K562 (cell line): ENCODE results near the gene EPHB1. TPM values are rescaled to one million over a fixed set of nuclear protein-coding genes. Genes with fewer than 3 reads are reported as not detected.

Source experiments
- ATAC-seq: fragments of 200-7000 bp; cut with Tn5 transposase; 3 replicates; pipeline ENCODE4 v1.9.1; 2020; ENCODE audit warnings: moderate library complexity
- BruUV-seq: library from RNA; stranded (reverse); fragments of 400-500 nt; replicated peaks from 2 replicates; lab custom pipeline; 2021; lab: Mats Ljungman, UMichigan
- CTCF ChIA-PET: fragments of 300-600 bp; formaldehyde crosslinking; extraction: SDS; loops from one replicate; lab custom pipeline; 2021; ENCODE audit warnings: low intra/inter-chr PET ratio; lab: Yijun Ruan, JAX
- POLR2A ChIA-PET: fragments of 300-600, 350-650 bp; sonication (Branson Sonifier 250); formaldehyde crosslinking; extraction: SDS; loops from one replicate; lab custom pipeline; 2021; ENCODE audit warnings: antibody characterized with exemption, inconsistent platforms; lab: Yijun Ruan, JAX
- DNase-seq, 4 experiments: peaks; one replicate each; pipeline versions ENCODE4 v3.0.0 to v3.0.0-alpha.2; 2011 to 2018; ENCODE audit warnings: low spot score in 3 of 4, mixed read lengths in 3 of 4; ENCODE audit errors: extremely low read depth in 1 of 4
- FAIRE-seq: peaks from 2 replicates; lab custom pipeline; 2011; peaks lifted over from hg19 to GRCh38; lab: Jason Lieb, UNC
- H2AFZ ChIP-seq: 2 replicates; pipeline ENCODE4 v1.6.0; 2011; ENCODE audit warnings: low read depth, low read length, control low read depth, inconsistent platforms
- H3K27ac ChIP-seq: fragments of 200-600 bp; 3 replicates; pipeline ENCODE4 v1.8.0; 2011; ENCODE audit warnings: low read depth, mild to moderate bottlenecking, control low read depth, inconsistent platforms, low read length, moderate library complexity, mixed read lengths; ENCODE audit errors: extremely low read depth
- H3K27me3 ChIP-seq, 2 experiments: fragments of 300-600 bp in 1 of 2; 2 replicates in 1 of 2; 3 replicates in 1 of 2; pipeline versions ENCODE4 v1.6.0 to v1.8.0; 2011; ENCODE audit warnings: inconsistent platforms in 2 of 2, low read length in 2 of 2, mild to moderate bottlenecking in 1 of 2, mixed read lengths in 1 of 2, moderate library complexity in 1 of 2; ENCODE audit not compliant: control insufficient read depth in 2 of 2, insufficient read depth in 2 of 2
- H3K36me3 ChIP-seq: fragments of 300-600 bp; 3 replicates; pipeline ENCODE4 v1.8.0; 2011; ENCODE audit warnings: mild to moderate bottlenecking, low read length, inconsistent platforms; ENCODE audit not compliant: control insufficient read depth, insufficient read depth
- H3K4me1 ChIP-seq, 2 experiments: fragments of 200-600 bp in 1 of 2; replicated peaks in 1 of 2; 2 replicates in 1 of 2; 3 replicates in 1 of 2; pipeline versions ENCODE4 v1.5.1 to v1.8.0; 2011; ENCODE audit warnings: inconsistent platforms in 2 of 2, low read length in 2 of 2, mild to moderate bottlenecking in 1 of 2, mixed read lengths in 1 of 2, moderate library complexity in 1 of 2; ENCODE audit not compliant: control insufficient read depth in 2 of 2, insufficient read depth in 2 of 2
- H3K4me2 ChIP-seq: 2 replicates; pipeline ENCODE4 v1.6.1; 2011; ENCODE audit warnings: low read length, control low read depth, inconsistent platforms, mixed read lengths; ENCODE audit not compliant: insufficient read depth
- H3K4me3 ChIP-seq: fragments of 200-600 bp; sonication (generic), shearing (Covaris generic); 2 replicates; pipeline ENCODE4 v1.5.1; 2016; ENCODE audit warnings: control low read depth, inconsistent platforms
- H3K79me2 ChIP-seq: fragments of 200-600 bp; 3 replicates; pipeline ENCODE4 v1.8.0; 2011; ENCODE audit warnings: low read length, inconsistent platforms; ENCODE audit not compliant: control insufficient read depth, insufficient read depth
- H3K9ac ChIP-seq, 2 experiments: 2 replicates each; pipeline versions ENCODE4 v1.6.0 to v1.6.1; 2011; ENCODE audit warnings: low read depth in 2 of 2, low read length in 2 of 2, control low read depth in 1 of 2, inconsistent platforms in 1 of 2, mild to moderate bottlenecking in 1 of 2, mixed read lengths in 1 of 2; ENCODE audit not compliant: insufficient read depth in 1 of 2
- H3K9me1 ChIP-seq: one replicate; pipeline ENCODE4 v1.6.0; 2011; ENCODE audit warnings: inconsistent platforms, mild to moderate bottlenecking, low read length, moderate library complexity; ENCODE audit not compliant: control insufficient read depth, insufficient read depth
- H3K9me3 ChIP-seq: replicated peaks from 2 replicates; pipeline ENCODE4 v1.5.1; 2011; ENCODE audit warnings: low read depth, low read length, inconsistent platforms; ENCODE audit not compliant: control insufficient read depth, insufficient read depth
- H4K20me1 ChIP-seq: replicated peaks from 2 replicates; pipeline ENCODE4 v1.6.1; 2011; ENCODE audit warnings: low read length, inconsistent platforms, mixed read lengths; ENCODE audit not compliant: control insufficient read depth, insufficient read depth
- FOXK1 ChIP-seq: sonication (generic); formaldehyde crosslinking; IDR thresholded peaks from 2 replicates; pipeline ENCODE4 v1.8.0; 2022; ENCODE audit warnings: missing genetic modification reagents, mild to moderate bottlenecking, borderline replicate concordance
- JUND ChIP-seq, 2 experiments: IDR thresholded peaks; 2 replicates in 1 of 2; 3 replicates in 1 of 2; pipeline ENCODE4 v1.6.1; 2011; ENCODE audit warnings: borderline replicate concordance in 2 of 2, low read depth in 2 of 2, low read length in 2 of 2, improper control_type of control experiment in 1 of 2, missing biosample characterization in 1 of 2, missing genetic modification characterization in 1 of 2, missing genetic modification reagents in 1 of 2
- MIER1 ChIP-seq: fragments of 450-650 bp; IDR thresholded peaks from 2 replicates; pipeline ENCODE4 v1.6.1; 2016; ENCODE audit warnings: antibody characterized with exemption, mild to moderate bottlenecking, low read depth
- PHTF2 ChIP-seq: fragments of 250-450 bp; sonication (Bioruptor Pico); IDR thresholded peaks from 2 replicates; pipeline ENCODE4 v1.5.0; 2021; ENCODE audit warnings: mild to moderate bottlenecking
- POLR3G ChIP-seq: IDR thresholded peaks from 2 replicates; pipeline ENCODE4 v1.6.1; 2011; ENCODE audit not compliant: insufficient read length, insufficient replicate concordance; ENCODE audit errors: extremely low read depth
- TBL1XR1 ChIP-seq, 2 experiments: IDR thresholded peaks; 2 replicates each; pipeline ENCODE4 v1.6.1; 2012; ENCODE audit warnings: improper control_type of control experiment in 2 of 2, low read length in 2 of 2, mild to moderate bottlenecking in 1 of 2
- TSC22D4 ChIP-seq: fragments of 450-650 bp; IDR thresholded peaks from 2 replicates; pipeline ENCODE4 v1.6.1; 2016; ENCODE audit warnings: missing genetic modification characterization, missing biosample characterization, control low read depth
- ZNF780A ChIP-seq: fragments of 250-450 bp; sonication (Bioruptor Pico); IDR thresholded peaks from 2 replicates; pipeline ENCODE4 v1.5.0; 2021; ENCODE audit warnings: mild to moderate bottlenecking
- ZNF785 ChIP-seq: fragments of 250-450 bp; sonication (Bioruptor Pico); IDR thresholded peaks from 2 replicates; pipeline ENCODE4 v1.4.0; 2020; ENCODE audit warnings: mild to moderate bottlenecking
- WGBS: fragments of 100-300 bp; shearing (Covaris generic); methylation state at CpG from one replicate; pipeline ENCODE4 v1.1.6; 2016; ENCODE audit warnings: low coverage, mixed read lengths; ENCODE audit not compliant: insufficient coverage; ENCODE audit errors: missing lambda C conversion rate; 5-methylcytosine and 5-hydroxymethylcytosine counted together
- in situ Hi-C: fragments of 300-500 bp; cut with MboI; formaldehyde crosslinking; loops from 4 replicates; pipeline ENCODE4 v1.15.0; 2018; ENCODE audit warnings: inconsistent platforms, mixed read lengths
- intact Hi-C: fragments of 100-400 bp; cut with micrococcal nuclease; formaldehyde crosslinking; loops from 2 replicates; pipeline ENCODE4 v1.14.2; 2022
- polyA plus RNA-seq, 8 experiments: library from polyadenylated mRNA; depleted of rRNA in 4 of 8; stranded (reverse) in 5 of 8; unstranded in 3 of 8; fragments of >200 nt; fragmentation: Nextera tagmentation in 2 of 8; fragmentation: Illumina TruSeq in 1 of 8; extraction: Ambion mirVana in 2 of 8; extraction: Trizol in 1 of 8; gene quantifications; 2 replicates each; pipeline versions ENCODE4 v1.2.1 to v1.2.3, GENCODE V29; 2011 to 2014; ENCODE audit warnings: inconsistent platforms in 1 of 8, missing spikeins in 1 of 8
- total RNA-seq, 7 experiments: library from RNA; depleted of rRNA in 6 of 7; stranded (reverse); fragments of >200 nt in 6 of 7; fragmentation: Illumina TruSeq in 2 of 7; extraction: Trizol in 2 of 7; gene quantifications; 2 replicates each; pipeline versions ENCODE4 v1.2.1 to v1.2.3, GENCODE V29; 2011 to 2021; ENCODE audit warnings: low replicate concordance in 1 of 7

The EPHB1 gene
- total and polyA plus RNA-seq, 9 of the 15 experiments (the other 6 are each of a cell fraction or from before 2014, with no cell fraction given): 0.29 TPM; not detected in 8

- no peak overlapping the region for H2AFZ ChIP-seq
- no TSS peak for BruUV-seq
- ChIA-PET POLR2A (no interaction called here), CTCF (no interaction called here)
- H3K27me3 ChIP-seq: peaks cover 0 to 4% of the 10 kb centered on the region in 2 experiments; a peak in 1 of 5 replicates
- no peak overlapping the region for H3K9ac ChIP-seq
- TF ChIP-seq POLR3G: no peak
- no peak for TF ChIP-seq ZNF780A (CRISPR knock-in tag)
- no peak for TF ChIP-seq PHTF2 (CRISPR knock-in tag)
- no peak for TF ChIP-seq TBL1XR1 (IDR thresholded peaks at IDR 0.05; ENCODE audit: low read length in 2 of 2)
- no peak for TF ChIP-seq JUND (IDR thresholded peaks at IDR 0.05; ENCODE audit: borderline replicate concordance, low read depth, low read length)
- no peak for TF ChIP-seq JUND (tag; IDR thresholded peaks at IDR 0.05; ENCODE audit: borderline replicate concordance, low read depth, low read length)
- no peak for TF ChIP-seq TSC22D4 (tag)
- TF ChIP-seq MIER1: no peak
- TF ChIP-seq ZNF785: no peak
- no peak for TF ChIP-seq FOXK1 (CRISPR knock-in tag)
- H3K79me2 ChIP-seq: no peaks in the 10 kb centered on the region
- H3K4me2 ChIP-seq: no peak overlapping the region
- WGBS: 0% methylated on average over 9 of the region's 9 CpGs
- H4K20me1 ChIP-seq: no peaks in the 10 kb centered on the region
- no peaks in the 10 kb centered on the region for H3K9me3 ChIP-seq
- no peak for ATAC-seq
- no peaks in the 10 kb centered on the region for H3K4me1 ChIP-seq
- no peak overlapping the region for H3K27ac ChIP-seq
- H3K9me1 ChIP-seq: no peaks in the 10 kb centered on the region
- H3K36me3 ChIP-seq: no peaks in the 10 kb centered on the region
- in situ Hi-C loops: no loop called here
- no peak for DNase-seq
- FAIRE-seq: no peak
- intact Hi-C loops: no loop called here
- no peak overlapping the region for H3K4me3 ChIP-seq
These were observed 222.2 kb downstream of the EPHB1 start for GRCh38 chr3:135017003-135017893.
